ENCODE data around the gene USP20.

USP20 gene

GRCh38 chr9:129880654-129881546 is 45.6 kb downstream of the USP20 start:
- Histone ChIP-seq H3K9ac (ENCODE audit: low read length) (no peak overlapping the region), H2BK15ac (replicated peaks; ENCODE audit: low read depth) (no peak overlapping the region), H3K4me1 (ENCODE audit: control insufficient read depth, low read depth, low read length) (peaks cover 4% of the 10 kb centered on the region), H3K27me3 (ENCODE audit: insufficient read depth, low read length, poor library complexity) (no peaks in the 10 kb centered on the region), H3K36me3 (ENCODE audit: control insufficient read depth, insufficient read depth, low read length) (no peaks in the 10 kb centered on the region), H2BK120ac (ENCODE audit: low read depth, low read length) (no peak overlapping the region), H3K18ac (ENCODE audit: low read length) (no peak overlapping the region), H3K4me3 (ENCODE audit: low read length) (no peak overlapping the region), H2BK5ac (ENCODE audit: low read length) (no peak overlapping the region), H4K8ac (ENCODE audit: low read depth, low read length) (no peak overlapping the region), H3K79me2 (ENCODE audit: control insufficient read depth, insufficient read depth, low read length) (no peaks in the 10 kb centered on the region), H3K27ac (ENCODE audit: low read depth, low read length) (no peak overlapping the region), H4K5ac (ENCODE audit: low read length) (no peak overlapping the region), H3K23ac (ENCODE audit: low read length) (no peak overlapping the region), H3K79me1 (ENCODE audit: low read length) (no peaks in the 10 kb centered on the region), H3K56ac (ENCODE audit: low read length) (no peak overlapping the region), H3K4ac (ENCODE audit: low read depth, low read length) (no peak overlapping the region), H2AK5ac (ENCODE audit: low read length) (no peak overlapping the region), H3K4me2 (ENCODE audit: low read length) (no peak overlapping the region)
- no CpG with 5 or more reads among the region's 28 CpGs for WGBS (ENCODE audit: extremely low coverage, insufficient coverage, low lambda C conversion rate)
- DNase-seq, result no peak

GRCh38 chr9:129881547-129882324 is 46.5 kb downstream of the USP20 start:
- H4K5ac ChIP-seq (ENCODE audit: low read length), result no peak overlapping the region
- no CpG with 5 or more reads among the region's 19 CpGs for WGBS (ENCODE audit: extremely low coverage, insufficient coverage, low lambda C conversion rate)
- no peak overlapping the region for H4K8ac ChIP-seq (ENCODE audit: low read depth, low read length)

GRCh38 chr9:129884220-129885017 is 49.2 kb downstream of the USP20 start:
- Histone ChIP-seq H2BK120ac (ENCODE audit: low read depth, low read length) (no peak overlapping the region), H3K18ac (ENCODE audit: low read length) (no peak overlapping the region), H4K5ac (ENCODE audit: low read length) (no peak overlapping the region), H2AK5ac (ENCODE audit: low read length) (no peak overlapping the region), H3K27me3 (ENCODE audit: insufficient read depth, low read length, poor library complexity) (no peaks in the 10 kb centered on the region), H2BK5ac (ENCODE audit: low read length) (no peak overlapping the region), H3K4me3 (ENCODE audit: low read length) (no peak overlapping the region), H3K4me2 (ENCODE audit: low read length) (peak overlapping the region; percentile 23), H3K36me3 (ENCODE audit: control insufficient read depth, insufficient read depth, low read length) (no peaks in the 10 kb centered on the region), H3K4me1 (ENCODE audit: control insufficient read depth, low read depth, low read length) (peaks cover 6% of the 10 kb centered on the region), H3K4ac (ENCODE audit: low read depth, low read length) (no peak overlapping the region), H3K27ac (ENCODE audit: low read depth, low read length) (no peak overlapping the region), H4K8ac (ENCODE audit: low read depth, low read length) (no peak overlapping the region), H3K9ac (ENCODE audit: low read length) (peak overlapping the region; percentile 23), H3K79me1 (ENCODE audit: low read length) (no peaks in the 10 kb centered on the region), H3K23ac (ENCODE audit: low read length) (no peak overlapping the region), H3K79me2 (ENCODE audit: control insufficient read depth, insufficient read depth, low read length) (no peaks in the 10 kb centered on the region), H3K56ac (ENCODE audit: low read length) (peak overlapping the region; percentile 69), H2BK15ac (replicated peaks; ENCODE audit: low read depth) (no peak overlapping the region)
- no CpG with 5 or more reads among the region's 24 CpGs for WGBS (ENCODE audit: extremely low coverage, insufficient coverage, low lambda C conversion rate)
- DNase-seq, result peak; percentile 96

More at GRCh38 chr9:129881547-129882324, 46.5 kb downstream of the USP20 start:
- Histone ChIP-seq H3K4me2 (ENCODE audit: low read length) (no peak overlapping the region), H3K36me3 (ENCODE audit: control insufficient read depth, insufficient read depth, low read length) (no peaks in the 10 kb centered on the region), H3K79me1 (ENCODE audit: low read length) (no peaks in the 10 kb centered on the region), H3K56ac (ENCODE audit: low read length) (no peak overlapping the region), H2BK15ac (replicated peaks; ENCODE audit: low read depth) (no peak overlapping the region), H3K27me3 (ENCODE audit: insufficient read depth, low read length, poor library complexity) (no peaks in the 10 kb centered on the region), H3K4me1 (ENCODE audit: control insufficient read depth, low read depth, low read length) (peaks cover 6% of the 10 kb centered on the region), H3K4ac (ENCODE audit: low read depth, low read length) (no peak overlapping the region), H3K9ac (ENCODE audit: low read length) (no peak overlapping the region), H2BK5ac (ENCODE audit: low read length) (no peak overlapping the region), H3K23ac (ENCODE audit: low read length) (no peak overlapping the region), H3K18ac (ENCODE audit: low read length) (no peak overlapping the region), H2AK5ac (ENCODE audit: low read length) (no peak overlapping the region), H2BK120ac (ENCODE audit: low read depth, low read length) (no peak overlapping the region), H3K4me3 (ENCODE audit: low read length) (no peak overlapping the region), H3K79me2 (ENCODE audit: control insufficient read depth, insufficient read depth, low read length) (no peaks in the 10 kb centered on the region), H3K27ac (ENCODE audit: low read depth, low read length) (no peak overlapping the region)
- DNase-seq, result no peak

GRCh38 chr9:129885018-129885669 is 49.9 kb downstream of the USP20 start:
- no peaks in the 10 kb centered on the region for H3K27me3 ChIP-seq (ENCODE audit: insufficient read depth, low read length, poor library complexity)
- no peak overlapping the region for H2BK5ac ChIP-seq (ENCODE audit: low read length)
- no peak overlapping the region for H2BK120ac ChIP-seq (ENCODE audit: low read depth, low read length)
- no peak for DNase-seq
- no CpG with 5 or more reads among the region's 27 CpGs for WGBS (ENCODE audit: extremely low coverage, insufficient coverage, low lambda C conversion rate)
- H3K56ac ChIP-seq (ENCODE audit: low read length), result peak overlapping the region; percentile 69
- no peak overlapping the region for H4K5ac ChIP-seq (ENCODE audit: low read length)
- no peak overlapping the region for H2AK5ac ChIP-seq (ENCODE audit: low read length)
- H3K4ac ChIP-seq (ENCODE audit: low read depth, low read length), result no peak overlapping the region
- H3K27ac ChIP-seq (ENCODE audit: low read depth, low read length), result no peak overlapping the region
- no peak overlapping the region for H4K8ac ChIP-seq (ENCODE audit: low read depth, low read length)
- H3K18ac ChIP-seq (ENCODE audit: low read length), result no peak overlapping the region
- no peak overlapping the region for H2BK15ac ChIP-seq (replicated peaks; ENCODE audit: low read depth)
- H3K79me2 ChIP-seq (ENCODE audit: control insufficient read depth, insufficient read depth, low read length), result no peaks in the 10 kb centered on the region
- peak overlapping the region; percentile 48 for H3K9ac ChIP-seq (ENCODE audit: low read length)
- no peaks in the 10 kb centered on the region for H3K36me3 ChIP-seq (ENCODE audit: control insufficient read depth, insufficient read depth, low read length)
- no peak overlapping the region for H3K23ac ChIP-seq (ENCODE audit: low read length)
- H3K4me2 ChIP-seq (ENCODE audit: low read length), result peak overlapping the region; percentile 39
- no peaks in the 10 kb centered on the region for H3K79me1 ChIP-seq (ENCODE audit: low read length)
- peaks cover 9% of the 10 kb centered on the region for H3K4me1 ChIP-seq (ENCODE audit: control insufficient read depth, low read depth, low read length)
- H3K4me3 ChIP-seq (ENCODE audit: low read length), result no peak overlapping the region

GRCh38 chr9:129885670-129886106 is 50.4 kb downstream of the USP20 start:
- Histone ChIP-seq H3K4me3 (ENCODE audit: low read length) (no peak overlapping the region), H3K4ac (ENCODE audit: low read depth, low read length) (no peak overlapping the region), H3K79me2 (ENCODE audit: control insufficient read depth, insufficient read depth, low read length) (no peaks in the 10 kb centered on the region), H2BK5ac (ENCODE audit: low read length) (no peak overlapping the region), H4K8ac (ENCODE audit: low read depth, low read length) (no peak overlapping the region), H3K23ac (ENCODE audit: low read length) (no peak overlapping the region), H2BK120ac (ENCODE audit: low read depth, low read length) (peak overlapping the region; percentile 51), H3K4me1 (ENCODE audit: control insufficient read depth, low read depth, low read length) (peaks cover 9% of the 10 kb centered on the region), H3K18ac (ENCODE audit: low read length) (peak overlapping the region; percentile 81), H3K4me2 (ENCODE audit: low read length) (peak overlapping the region; percentile 39), H3K79me1 (ENCODE audit: low read length) (no peaks in the 10 kb centered on the region), H3K27me3 (ENCODE audit: insufficient read depth, low read length, poor library complexity) (no peaks in the 10 kb centered on the region), H3K56ac (ENCODE audit: low read length) (peak overlapping the region; percentile 73), H3K9ac (ENCODE audit: low read length) (peak overlapping the region; percentile 48), H3K27ac (ENCODE audit: low read depth, low read length) (no peak overlapping the region), H2AK5ac (ENCODE audit: low read length) (no peak overlapping the region), H2BK15ac (replicated peaks; ENCODE audit: low read depth) (no peak overlapping the region), H4K5ac (ENCODE audit: low read length) (no peak overlapping the region), H3K36me3 (ENCODE audit: control insufficient read depth, insufficient read depth, low read length) (no peaks in the 10 kb centered on the region)
- peak; percentile 91 for DNase-seq
- WGBS (ENCODE audit: extremely low coverage, insufficient coverage, low lambda C conversion rate), result no CpG with 5 or more reads among the region's 27 CpGs

Measured in mesendoderm (in vitro differentiated cells).